Dendritic cell treated with granulocyte-macrophage colony-stimulating factor and Interleukin-4, amounts not matched to agents 40 ng/mL and 50 ng/mL, for 4 days (primary cell): ENCODE measurements around the gene ADAT3.
A peak's percentile ranks its signal among the peaks of the same experiment; 100 is the strongest.

Experiments
- H3K27ac Mint-ChIP-seq: one replicate; pipeline ENCODE4 v1.8.0; 2022; ENCODE audit warnings: mild to moderate bottlenecking, mixed read lengths
- H3K27me3 Mint-ChIP-seq: one replicate; pipeline ENCODE4 v1.8.0; 2022; ENCODE audit warnings: mild to moderate bottlenecking, mixed read lengths
- H3K36me3 Mint-ChIP-seq: one replicate; pipeline ENCODE4 v1.8.0; 2022; ENCODE audit warnings: low read depth, mixed read lengths
- H3K4me1 Mint-ChIP-seq: one replicate; pipeline ENCODE4 v1.8.0; 2022; ENCODE audit warnings: low read depth, mixed read lengths
- H3K4me3 Mint-ChIP-seq: one replicate; pipeline ENCODE4 v1.8.0; 2022; ENCODE audit warnings: mild to moderate bottlenecking, moderate library complexity, mixed read lengths
- H3K9me3 Mint-ChIP-seq: one replicate; pipeline ENCODE4 v1.8.0; 2022; ENCODE audit warnings: mixed read lengths
- intact Hi-C: fragments of 100-400 bp; cut with micrococcal nuclease; formaldehyde crosslinking; loops from one replicate; pipeline ENCODE4 v1.15.0; 2022

The ADAT3 gene

GRCh38 chr19:1905110-1905862 is at the start of gene ADAT3, which contains the start of gene SCAMP4:
TSS of gene ADAT3 (plus strand) at chr19:1905399. CDS start at chr19:1912048, 6,649 bp downstream.
TSS of gene SCAMP4 (plus strand) at chr19:1905399. CDS start at chr19:1915020, 9,621 bp downstream.
- intact Hi-C loops = no loop called here
- H3K4me3 Mint-ChIP-seq = peak within 1 kb of the TSS; percentile 93
- no peaks in the 10 kb centered on the region for H3K9me3 Mint-ChIP-seq
- H3K36me3 Mint-ChIP-seq = peaks cover 47% of the 10 kb centered on the region
- peaks cover 84% of the 10 kb centered on the region for H3K4me1 Mint-ChIP-seq
- no peaks in the 10 kb centered on the region for H3K27me3 Mint-ChIP-seq
- peak within 1 kb of the TSS; percentile 99 for H3K27ac Mint-ChIP-seq

- H3K4me1 Mint-ChIP-seq = peaks cover 72% of the 10 kb centered on the region
- no peaks in the 10 kb centered on the region for H3K9me3 Mint-ChIP-seq
- H3K4me3 Mint-ChIP-seq = peak overlapping the region; percentile 88
- H3K27ac Mint-ChIP-seq = peak overlapping the region; percentile 97
- H3K36me3 Mint-ChIP-seq = peaks cover 35% of the 10 kb centered on the region
- intact Hi-C loops = no loop called here
- H3K27me3 Mint-ChIP-seq = peaks cover 4% of the 10 kb centered on the region
These were observed 49.4 kb upstream of the ADAT3 start for GRCh38 chr19:1855828-1856255.

- peaks cover 33% of the 10 kb centered on the region for H3K36me3 Mint-ChIP-seq
- peak overlapping the region; percentile 97 for H3K27ac Mint-ChIP-seq
- H3K9me3 Mint-ChIP-seq = no peaks in the 10 kb centered on the region
- H3K27me3 Mint-ChIP-seq = peaks cover 4% of the 10 kb centered on the region
- H3K4me1 Mint-ChIP-seq = peaks cover 72% of the 10 kb centered on the region
- peak overlapping the region; percentile 88 for H3K4me3 Mint-ChIP-seq
- intact Hi-C loops = no loop called here
These were observed 48.9 kb upstream of the ADAT3 start for GRCh38 chr19:1856345-1856697.

GRCh38 chr19:1856698-1857603 is 48.2 kb upstream of the ADAT3 start:
- intact Hi-C loops = no loop called here
- Mint-ChIP-seq H3K4me3 (peak overlapping the region; percentile 88), H3K9me3 (no peaks in the 10 kb centered on the region), H3K4me1 (peaks cover 77% of the 10 kb centered on the region), H3K27ac (peak overlapping the region; percentile 97), H3K36me3 (peaks cover 38% of the 10 kb centered on the region), H3K27me3 (peaks cover 4% of the 10 kb centered on the region)

GRCh38 chr19:1857648-1858326 is 47.4 kb upstream of the ADAT3 start:
- H3K36me3 Mint-ChIP-seq = peaks cover 45% of the 10 kb centered on the region
- intact Hi-C loops = no loop called here
- H3K9me3 Mint-ChIP-seq = no peaks in the 10 kb centered on the region
- peak overlapping the region; percentile 82 for H3K4me3 Mint-ChIP-seq
- H3K27me3 Mint-ChIP-seq = no peaks in the 10 kb centered on the region
- peaks cover 70% of the 10 kb centered on the region for H3K4me1 Mint-ChIP-seq
- peak overlapping the region; percentile 97 for H3K27ac Mint-ChIP-seq

- H3K27ac Mint-ChIP-seq = peak overlapping the region; percentile 97
- H3K9me3 Mint-ChIP-seq = no peaks in the 10 kb centered on the region
- H3K4me1 Mint-ChIP-seq = peaks cover 64% of the 10 kb centered on the region
- peaks cover 39% of the 10 kb centered on the region for H3K36me3 Mint-ChIP-seq
- peak overlapping the region; percentile 82 for H3K4me3 Mint-ChIP-seq
- intact Hi-C loops = no loop called here
- no peaks in the 10 kb centered on the region for H3K27me3 Mint-ChIP-seq
These were observed 46.7 kb upstream of the ADAT3 start for GRCh38 chr19:1858412-1859081.

- peak overlapping the region; percentile 48 for H3K4me3 Mint-ChIP-seq
- intact Hi-C loops = no loop called here
- peaks cover 32% of the 10 kb centered on the region for H3K36me3 Mint-ChIP-seq
- peaks cover 59% of the 10 kb centered on the region for H3K4me1 Mint-ChIP-seq
- H3K27me3 Mint-ChIP-seq = no peaks in the 10 kb centered on the region
- H3K9me3 Mint-ChIP-seq = no peaks in the 10 kb centered on the region
- H3K27ac Mint-ChIP-seq = peak overlapping the region; percentile 97
These were observed 45.8 kb upstream of the ADAT3 start for GRCh38 chr19:1859331-1859781.

GRCh38 chr19:1860042-1860775 is 45.0 kb upstream of the ADAT3 start:
- H3K4me1 Mint-ChIP-seq = peaks cover 55% of the 10 kb centered on the region

GRCh38 chr19:1860821-1861598 is 44.2 kb upstream of the ADAT3 start:
- H3K27me3 Mint-ChIP-seq = no peaks in the 10 kb centered on the region
- H3K27ac Mint-ChIP-seq = peak overlapping the region; percentile 89
- peak overlapping the region; percentile 91 for H3K4me3 Mint-ChIP-seq
- H3K4me1 Mint-ChIP-seq = peaks cover 62% of the 10 kb centered on the region
- H3K9me3 Mint-ChIP-seq = no peaks in the 10 kb centered on the region
- peaks cover 25% of the 10 kb centered on the region for H3K36me3 Mint-ChIP-seq
- intact Hi-C loops = loop anchor here (5.0 kb wide), 1 partner anchor 36 kb away; no protein-coding TSS in a partner anchor

More at GRCh38 chr19:1860042-1860775, 45.0 kb upstream of the ADAT3 start:
- Mint-ChIP-seq H3K36me3 (peaks cover 30% of the 10 kb centered on the region), H3K27ac (peak overlapping the region; percentile 97), H3K9me3 (no peaks in the 10 kb centered on the region), H3K27me3 (no peaks in the 10 kb centered on the region), H3K4me3 (peak overlapping the region; percentile 91)
- intact Hi-C loops = loop anchor here (5.0 kb wide), 1 partner anchor 37 kb away; no protein-coding TSS in a partner anchor

- Mint-ChIP-seq H3K27me3 (no peaks in the 10 kb centered on the region), H3K4me1 (peaks cover 62% of the 10 kb centered on the region), H3K9me3 (no peaks in the 10 kb centered on the region), H3K36me3 (peaks cover 19% of the 10 kb centered on the region), H3K27ac (peak overlapping the region; percentile 89), H3K4me3 (peak overlapping the region; percentile 91)
- intact Hi-C loops = loop anchor here (5.0 kb wide), 1 partner anchor 36 kb away; no protein-coding TSS in a partner anchor
These were observed 43.6 kb upstream of the ADAT3 start for GRCh38 chr19:1861599-1862031.

GRCh38 chr19:1862068-1862423 is 43.2 kb upstream of the ADAT3 start:
- peak overlapping the region; percentile 89 for H3K27ac Mint-ChIP-seq
- H3K9me3 Mint-ChIP-seq = no peaks in the 10 kb centered on the region
- H3K27me3 Mint-ChIP-seq = no peaks in the 10 kb centered on the region
- peaks cover 61% of the 10 kb centered on the region for H3K4me1 Mint-ChIP-seq
- H3K36me3 Mint-ChIP-seq = peaks cover 18% of the 10 kb centered on the region
- H3K4me3 Mint-ChIP-seq = peak overlapping the region; percentile 91
- intact Hi-C loops = loop anchor here (5.0 kb wide), 1 partner anchor 35 kb away; no protein-coding TSS in a partner anchor
